Fibroblast of lung (primary cell): ENCODE results near the gene WEE2. TPM values are rescaled to one million over a fixed set of nuclear protein-coding genes. Genes with fewer than 3 reads are reported as not detected.

Experiments
- DNase-seq, 2 donors: peaks; one replicate each; pipeline versions ENCODE4 v3.0.0 to v3.0.0-alpha.2; 2010; ENCODE audit warnings: low read depth in 2 of 2
- H2AFZ ChIP-seq: 2 replicates; pipeline ENCODE4 v1.5.1; 2012; ENCODE audit warnings: low read length, control low read depth, inconsistent platforms
- H3K27ac ChIP-seq: 2 replicates; pipeline ENCODE4 v1.5.1; 2011; ENCODE audit warnings: low read length, control low read depth; ENCODE audit not compliant: insufficient read depth
- H3K27me3 ChIP-seq: 2 replicates; pipeline ENCODE4 v1.5.1; 2011; ENCODE audit warnings: mild to moderate bottlenecking, low read length; ENCODE audit not compliant: control insufficient read depth, insufficient read depth
- H3K36me3 ChIP-seq: 2 replicates; pipeline ENCODE4 v1.5.1; 2011; ENCODE audit warnings: low read length; ENCODE audit not compliant: control insufficient read depth, insufficient read depth
- H3K4me1 ChIP-seq: 2 replicates; pipeline ENCODE4 v1.5.1; 2011; ENCODE audit warnings: low read length; ENCODE audit not compliant: control insufficient read depth, insufficient read depth; ENCODE audit errors: extremely low read depth
- H3K4me2 ChIP-seq: 2 replicates; pipeline ENCODE4 v1.5.1; 2011; ENCODE audit warnings: low read length, control low read depth; ENCODE audit not compliant: insufficient read depth; ENCODE audit errors: extremely low read depth
- H3K4me3 ChIP-seq, 4 experiments: fragments of 200-600 bp in 1 of 4; sonication (generic) in 1 of 4; replicated peaks in 1 of 4; 2 replicates each; pipeline ENCODE4 v1.5.1; 2011 to 2016; ENCODE audit warnings: low read length in 4 of 4, low read depth in 3 of 4, mild to moderate bottlenecking in 3 of 4, control low read depth in 2 of 4, inconsistent platforms in 1 of 4, mixed read lengths in 1 of 4; ENCODE audit not compliant: insufficient read depth in 1 of 4; ENCODE audit errors: control extremely low read depth in 1 of 4
- H3K79me2 ChIP-seq: 2 replicates; pipeline ENCODE4 v1.5.1; 2012; ENCODE audit warnings: mild to moderate bottlenecking, low read length, inconsistent platforms; ENCODE audit not compliant: control insufficient read depth, insufficient read depth
- H3K9ac ChIP-seq: 2 replicates; pipeline ENCODE4 v1.5.1; 2011; ENCODE audit warnings: mild to moderate bottlenecking, low read length, control low read depth; ENCODE audit not compliant: insufficient read depth
- H3K9me3 ChIP-seq: 2 replicates; pipeline ENCODE4 v1.5.1; 2012; ENCODE audit warnings: low read depth, low read length; ENCODE audit not compliant: control insufficient read depth, insufficient read depth
- H4K20me1 ChIP-seq: 2 replicates; pipeline ENCODE4 v1.5.1; 2011; ENCODE audit warnings: low read length; ENCODE audit not compliant: control insufficient read depth, insufficient read depth; ENCODE audit errors: extremely low read depth
- CTCF ChIP-seq, 2 donors: IDR thresholded peaks in 1 of 2; conservative IDR thresholded peaks in 1 of 2; 1 replicate in 1 of 2; 2 replicates in 1 of 2; pipeline ENCODE4 v1.5.1; 2011 to 2012; ENCODE audit warnings: low read length in 2 of 2, control low read depth in 1 of 2, inconsistent platforms in 1 of 2, low read depth in 1 of 2, mild to moderate bottlenecking in 1 of 2
- EZH2 ChIP-seq: IDR thresholded peaks from 2 replicates; pipeline ENCODE4 v1.5.1; 2012; ENCODE audit warnings: low read length, control low read depth, mild to moderate bottlenecking; ENCODE audit errors: missing control alignments
- polyA plus RNA-seq, 2 donors: library from polyadenylated mRNA; depleted of rRNA in 1 of 2; stranded (reverse) in 1 of 2; unstranded in 1 of 2; fragments of >200 nt; gene quantifications; 2 replicates each; pipeline ENCODE4 v1.2.1, GENCODE V29; 2011 to 2012; ENCODE audit warnings: missing spikeins in 1 of 2
- total RNA-seq: library from RNA; depleted of rRNA; stranded (reverse); fragments of >200 nt; gene quantifications from 2 replicates; pipeline ENCODE4 v1.2.1, GENCODE V29; 2014

Gene WEE2
- total and polyA plus RNA-seq, 2 donors (not counting 1 experiment from before 2014, with no cell fraction given): not detected

- Histone ChIP-seq H4K20me1 (no peaks in the 10 kb centered on the region), H3K9ac (no peak overlapping the region), H3K4me1 (no peaks in the 10 kb centered on the region), H3K4me2 (no peak overlapping the region), H3K79me2 (no peaks in the 10 kb centered on the region), H3K4me3 (no peak overlapping the region), H3K9me3 (no peaks in the 10 kb centered on the region), H2AFZ (no peak overlapping the region), H3K27ac (no peak overlapping the region), H3K27me3 (no peaks in the 10 kb centered on the region), H3K36me3 (no peaks in the 10 kb centered on the region)
- TF ChIP-seq EZH2 (no peak), CTCF (conservative IDR thresholded peaks at IDR 0.05 in 1 of 2, IDR thresholded peaks at IDR 0.05 in 1 of 2; ENCODE audit: low read depth in 1 of 2, low read length in 2 of 2) (no peak)
- DNase-seq: no peak
Measured at GRCh38 chr7:141704112-141704511, 4.0 kb upstream of the WEE2 start.

GRCh38 chr7:141704741-141705140 lies 3.4 kb upstream of the WEE2 start:
- Histone ChIP-seq H3K4me2 (no peak overlapping the region), H3K9ac (no peak overlapping the region), H4K20me1 (no peaks in the 10 kb centered on the region), H3K4me3 (no peak overlapping the region), H3K27ac (no peak overlapping the region), H3K9me3 (no peaks in the 10 kb centered on the region), H2AFZ (no peak overlapping the region), H3K27me3 (no peaks in the 10 kb centered on the region), H3K36me3 (no peaks in the 10 kb centered on the region), H3K79me2 (no peaks in the 10 kb centered on the region), H3K4me1 (no peaks in the 10 kb centered on the region)
- TF ChIP-seq EZH2: no peak
- TF ChIP-seq CTCF (conservative IDR thresholded peaks at IDR 0.05 in 1 of 2, IDR thresholded peaks at IDR 0.05 in 1 of 2; ENCODE audit: low read depth in 1 of 2, low read length in 2 of 2): no peak
- DNase-seq: no peak

GRCh38 chr7:141706239-141707064 lies 1.7 kb upstream of the WEE2 start:
- Histone ChIP-seq H3K79me2 (no peaks in the 10 kb centered on the region), H3K9me3 (no peaks in the 10 kb centered on the region), H4K20me1 (no peaks in the 10 kb centered on the region), H3K27ac (no peak overlapping the region), H3K4me2 (no peak overlapping the region), H3K27me3 (no peaks in the 10 kb centered on the region), H3K4me3 (no peak overlapping the region), H2AFZ (no peak overlapping the region), H3K9ac (no peak overlapping the region), H3K4me1 (no peaks in the 10 kb centered on the region), H3K36me3 (no peaks in the 10 kb centered on the region)
- TF ChIP-seq CTCF (conservative IDR thresholded peaks at IDR 0.05 in 1 of 2, IDR thresholded peaks at IDR 0.05 in 1 of 2; ENCODE audit: low read depth in 1 of 2, low read length in 2 of 2): no peak
- no peak for TF ChIP-seq EZH2
- no peak for DNase-seq
